Measurements from ENCODE around the gene MSX2. TPM values are rescaled to one million over a fixed set of nuclear protein-coding genes. Genes with fewer than 3 reads are reported as not detected.

Gene MSX2
- total and polyA plus RNA-seq, 2 of the 4 experiments (the other 2 are of a cell fraction): 2.2 to 3.7 TPM

GRCh38 chr5:174699131-174699530, 25.3 kb upstream of the MSX2 start:
- H3K36me3 ChIP-seq (ENCODE audit: control insufficient read depth, insufficient read depth, low read length): no peaks in the 10 kb centered on the region
- intact Hi-C loops (cut with micrococcal nuclease): no loop called here
- no peak overlapping the region for H2BK5ac ChIP-seq (ENCODE audit: low read depth, low read length, poor library complexity, severe bottlenecking)
- no peak overlapping the region for H2AK9ac ChIP-seq (replicated peaks; ENCODE audit: low read depth, low read length, poor library complexity)
- no peaks in the 10 kb centered on the region for H3K4me1 ChIP-seq (ENCODE audit: control insufficient read depth, insufficient read depth, low read length)
- H3K56ac ChIP-seq (ENCODE audit: extremely low read depth, insufficient read depth, low read length): no peak overlapping the region
- dilution Hi-C loops (cut with HindIII; ENCODE audit: low sequenced_read_pairs, unreplicated experiment): no loop called here
- no peak overlapping the region for H3K4ac ChIP-seq (ENCODE audit: low read depth, low read length)
- no peak overlapping the region for H2BK15ac ChIP-seq (ENCODE audit: low read depth, low read length)
- H3K18ac ChIP-seq (ENCODE audit: low read depth, low read length): no peak overlapping the region
- no peak overlapping the region for H2BK20ac ChIP-seq (ENCODE audit: low read depth, low read length)
- H3K79me1 ChIP-seq (ENCODE audit: low read depth in 1 of 2, low read length in 2 of 2): no peaks in the 10 kb centered on the region
- H3K9ac ChIP-seq (ENCODE audit: low read depth, low read length): no peak overlapping the region
- H3K14ac ChIP-seq (replicated peaks; ENCODE audit: low read depth, low read length): no peak overlapping the region
- WGBS, 2 experiments (ENCODE audit: extremely low coverage in 2 of 2, insufficient read length in 1 of 2): no CpG with 5 or more reads among the region's 3 CpGs
- H4K8ac ChIP-seq (ENCODE audit: low read depth in 2 of 2, low read length in 2 of 2): no peak overlapping the region
- no peak overlapping the region for H2AFZ ChIP-seq (replicated peaks; ENCODE audit: low read length, poor library complexity)
- no peak overlapping the region for H4K91ac ChIP-seq (ENCODE audit: insufficient read depth, low read depth, low read length)
- no peak for TF ChIP-seq NFE2L2 (IDR thresholded peaks at IDR 0.05; ENCODE audit: low read depth, low read length)
- TF ChIP-seq MAFK (IDR thresholded peaks at IDR 0.05; ENCODE audit: low read depth, low read length): no peak
- TF ChIP-seq POLR2A (IDR thresholded peaks at IDR 0.05; ENCODE audit: low read depth, low read length): no peak
- no TSS peak for BruUV-seq (replicated peaks)
- peaks cover 27% of the 10 kb centered on the region for H3K27me3 ChIP-seq (ENCODE audit: control insufficient read depth, insufficient read depth, low read length)
- ChIA-PET POLR2A (ENCODE audit: unreplicated experiment) (no interaction called here), CTCF (interaction anchor here (0.6 kb wide), 2 partner anchors 97 to 165 kb away, joined by 3 to 4 read pairs; no protein-coding TSS in a partner anchor)
- no peak overlapping the region for H2AK5ac ChIP-seq (ENCODE audit: low read depth, low read length)
- H2BK120ac ChIP-seq (ENCODE audit: low read depth, low read length): no peak overlapping the region
- H4K5ac ChIP-seq (ENCODE audit: low read depth, low read length): no peak overlapping the region
- no peak overlapping the region for H3K4me3 ChIP-seq (ENCODE audit: insufficient read depth, low read depth, low read length)
- no peaks in the 10 kb centered on the region for H3K9me3 ChIP-seq (ENCODE audit: control insufficient read depth, insufficient read depth, low read length)
- H3K4me2 ChIP-seq (ENCODE audit: low read depth, low read length): no peak overlapping the region
- no peak overlapping the region for H3K27ac ChIP-seq (ENCODE audit: insufficient read depth, low read length)
- H3K23ac ChIP-seq (ENCODE audit: low read depth, low read length): no peak overlapping the region
- in situ Hi-C loops (cut with MboI; ENCODE audit: low sequenced_read_pairs): no loop called here
- no peak for ATAC-seq (ENCODE audit: low read depth)
- H3K9me1 ChIP-seq (ENCODE audit: insufficient read depth, low read length): no peaks in the 10 kb centered on the region
- DNase-seq: no peak
- no peaks in the 10 kb centered on the region for H4K20me1 ChIP-seq (ENCODE audit: insufficient read depth, low read length)
